ENCODE data around the gene ZBTB20. TPM values are rescaled to one million over a fixed set of nuclear protein-coding genes. Genes with fewer than 3 reads are reported as not detected.
A peak's percentile ranks its signal among the peaks of the same experiment; 100 is the strongest.

The ZBTB20 gene
- total RNA-seq, 6 experiments from 2014 or later: 36.7 to 59.4 (median 46.7) TPM

DNA sequence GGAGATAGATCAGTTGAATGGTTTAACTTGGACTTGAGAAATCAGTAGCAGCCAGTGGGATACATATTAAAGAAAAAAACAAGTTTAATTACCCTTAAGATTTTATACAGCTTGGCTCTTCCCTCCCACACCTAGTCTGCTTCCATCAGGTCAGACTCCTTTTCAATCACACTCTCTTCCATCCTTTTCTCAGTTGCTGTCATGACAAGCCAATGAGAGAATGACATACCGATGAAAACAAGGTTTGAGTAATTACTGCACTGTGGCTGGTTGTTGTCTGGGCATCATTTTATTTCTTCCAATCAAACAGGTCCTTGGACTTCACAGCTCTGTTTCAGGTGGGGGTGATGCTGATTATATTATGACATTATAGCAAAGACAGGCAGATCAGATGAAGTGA is 424.6 kb downstream of the ZBTB20 start:
- Histone ChIP-seq H3K27me3 (no peaks in the 10 kb centered on the region), H3K4me1 (peaks cover 0 to 41% (median 12%) of the 10 kb centered on the region in 4 donors)
- WGBS (ENCODE audit: insufficient coverage, low coverage, low lambda C conversion rate, missing lambda C conversion rate): 67% methylated on average over 1 of the region's 1 CpG

DNA sequence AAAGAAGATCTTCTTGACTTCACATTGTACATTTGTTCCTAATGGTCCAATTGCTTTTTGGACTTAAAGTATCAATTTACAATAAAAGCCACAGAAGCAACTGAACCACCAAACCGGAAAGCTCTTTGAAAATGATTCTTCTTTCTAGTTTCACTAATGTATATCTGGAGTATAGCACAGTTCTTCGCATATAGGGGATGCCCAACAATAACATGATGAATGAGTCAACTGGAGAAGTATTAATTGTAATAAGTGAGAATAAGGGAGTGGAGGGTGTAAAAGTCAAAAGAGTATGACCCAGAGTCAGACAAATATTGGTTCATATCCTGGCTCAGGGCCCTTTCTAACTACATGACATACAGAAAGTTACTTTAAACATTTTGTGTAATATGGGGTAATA is 425.2 kb downstream of the ZBTB20 start:
- TF ChIP-seq, protein P1, sequence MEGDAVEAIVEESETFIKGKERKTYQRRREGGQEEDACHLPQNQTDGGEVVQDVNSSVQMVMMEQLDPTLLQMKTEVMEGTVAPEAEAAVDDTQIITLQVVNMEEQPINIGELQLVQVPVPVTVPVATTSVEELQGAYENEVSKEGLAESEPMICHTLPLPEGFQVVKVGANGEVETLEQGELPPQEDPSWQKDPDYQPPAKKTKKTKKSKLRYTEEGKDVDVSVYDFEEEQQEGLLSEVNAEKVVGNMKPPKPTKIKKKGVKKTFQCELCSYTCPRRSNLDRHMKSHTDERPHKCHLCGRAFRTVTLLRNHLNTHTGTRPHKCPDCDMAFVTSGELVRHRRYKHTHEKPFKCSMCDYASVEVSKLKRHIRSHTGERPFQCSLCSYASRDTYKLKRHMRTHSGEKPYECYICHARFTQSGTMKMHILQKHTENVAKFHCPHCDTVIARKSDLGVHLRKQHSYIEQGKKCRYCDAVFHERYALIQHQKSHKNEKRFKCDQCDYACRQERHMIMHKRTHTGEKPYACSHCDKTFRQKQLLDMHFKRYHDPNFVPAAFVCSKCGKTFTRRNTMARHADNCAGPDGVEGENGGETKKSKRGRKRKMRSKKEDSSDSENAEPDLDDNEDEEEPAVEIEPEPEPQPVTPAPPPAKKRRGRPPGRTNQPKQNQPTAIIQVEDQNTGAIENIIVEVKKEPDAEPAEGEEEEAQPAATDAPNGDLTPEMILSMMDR (IDR thresholded peaks at IDR 0.05): no peak
- TF ChIP-seq POLR2A (IDR thresholded peaks at IDR 0.05): no peak
- Histone ChIP-seq H3K4me3 (no peak overlapping the region), H3K27ac (peak overlapping the region in 1 of 3 donors; percentile 19)

More for the DNA sequence above, 424.6 kb downstream of the ZBTB20 start:
- H3K4me3 ChIP-seq: no peak overlapping the region
- H3K9me3 ChIP-seq: no peaks in the 10 kb centered on the region
- no peak for ATAC-seq
- DNase-seq: no peak
- H3K27ac ChIP-seq: peak overlapping the region in 1 of 3 donors; percentile 19
- H3K36me3 ChIP-seq: no peaks in the 10 kb centered on the region
- TF ChIP-seq, protein P1 (IDR thresholded peaks at IDR 0.05): no peak
- no peak for TF ChIP-seq POLR2A (IDR thresholded peaks at IDR 0.05)
- intact Hi-C loops (cut with DNase I): no loop called here

DNA sequence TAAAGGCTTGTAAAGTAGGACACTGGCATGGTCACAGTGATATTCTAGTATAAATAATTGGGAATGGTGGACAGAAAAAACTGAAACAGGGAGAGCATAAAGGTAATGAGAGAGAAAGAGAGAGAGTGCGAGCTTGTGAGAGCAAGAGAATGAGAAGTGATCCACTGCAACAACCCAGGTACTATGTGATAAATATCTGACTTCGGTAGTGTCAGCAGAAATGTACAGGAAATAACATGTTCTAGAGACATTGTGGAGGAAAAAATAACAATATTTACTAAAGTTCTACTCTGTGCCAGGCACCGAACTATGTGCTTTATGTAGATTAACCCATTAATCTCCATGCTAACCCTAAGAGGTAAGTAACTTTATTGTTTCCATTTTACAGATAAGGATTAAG is 425.9 kb downstream of the ZBTB20 start:
- Histone ChIP-seq H3K27ac (no peak overlapping the region), H3K4me3 (no peak overlapping the region), H3K27me3 (no peaks in the 10 kb centered on the region), H3K36me3 (no peaks in the 10 kb centered on the region), H3K9me3 (no peaks in the 10 kb centered on the region), H3K4me1 (peaks cover 0 to 54% (median 12%) of the 10 kb centered on the region in 4 donors)
- intact Hi-C loops (cut with DNase I): no loop called here
- no peak for ATAC-seq
- no peak for DNase-seq
- no peak for TF ChIP-seq POLR2A (IDR thresholded peaks at IDR 0.05)
- TF ChIP-seq, protein P1 (IDR thresholded peaks at IDR 0.05): no peak
- WGBS (ENCODE audit: insufficient coverage, low coverage, low lambda C conversion rate, missing lambda C conversion rate): 62% methylated on average over 3 of the region's 3 CpGs

More for the DNA sequence above, 425.2 kb downstream of the ZBTB20 start:
- DNase-seq (no peak), ATAC-seq (no peak)
- Histone ChIP-seq H3K36me3 (no peaks in the 10 kb centered on the region), H3K27me3 (no peaks in the 10 kb centered on the region), H3K4me1 (peaks cover 0 to 47% (median 12%) of the 10 kb centered on the region in 4 donors), H3K9me3 (no peaks in the 10 kb centered on the region)
- 80% methylated on average over 2 of the region's 2 CpGs for WGBS (ENCODE audit: insufficient coverage, low coverage, low lambda C conversion rate, missing lambda C conversion rate)
- intact Hi-C loops (cut with DNase I): no loop called here

DNA sequence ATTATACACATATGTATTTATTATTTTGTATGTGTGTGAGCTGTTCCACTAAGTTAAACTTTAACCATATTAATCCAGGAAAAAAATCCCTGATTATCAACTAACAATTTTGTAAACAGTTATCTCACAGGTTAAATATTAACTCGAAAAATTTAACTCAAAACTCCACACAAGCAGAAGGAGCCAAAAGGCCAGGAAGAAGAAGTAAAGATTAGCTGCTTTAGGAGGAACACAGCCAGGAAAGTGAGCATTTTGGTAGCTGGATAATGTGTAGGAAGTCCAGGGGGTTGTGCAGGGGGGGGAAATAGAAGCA is 428.2 kb downstream of the ZBTB20 start:
- intact Hi-C loops (cut with DNase I): no loop called here
- 13% methylated on average over 1 of the region's 1 CpG for WGBS (ENCODE audit: insufficient coverage, low coverage, low lambda C conversion rate, missing lambda C conversion rate)
- ATAC-seq: peak; percentile 71 to 77 (median 72)

More for the DNA sequence above, 428.2 kb downstream of the ZBTB20 start:
- H3K4me3 ChIP-seq: peak overlapping the region in 2 of 3 donors; percentile 31 to 38
- H3K36me3 ChIP-seq: no peaks in the 10 kb centered on the region
- H3K27me3 ChIP-seq: no peaks in the 10 kb centered on the region
- H3K9me3 ChIP-seq: no peaks in the 10 kb centered on the region
- no peak for TF ChIP-seq POLR2A (IDR thresholded peaks at IDR 0.05)
- TF ChIP-seq, protein P1 (IDR thresholded peaks at IDR 0.05): no peak
- DNase-seq: no peak
- H3K27ac ChIP-seq: peak overlapping the region; percentile 73 to 91 (median 90)
- H3K4me1 ChIP-seq: peaks cover 0 to 56% (median 12%) of the 10 kb centered on the region in 4 donors

All from right lobe of liver (tissue), 6 donors.